Neural cell (in vitro differentiated cells): ENCODE results near the gene GPC5. TPM values are rescaled to one million over a fixed set of nuclear protein-coding genes. Genes with fewer than 3 reads are reported as not detected.

ENCODE experiments used
- H2AFZ ChIP-seq: fragments of 200-600, 300-800 bp; sonication (generic), shearing (Covaris generic); 2 replicates; pipeline ENCODE4 v1.6.0; 2014; ENCODE audit warnings: low read depth, mild to moderate bottlenecking, antibody characterized with exemption, low read length, moderate library complexity
- H3F3A ChIP-seq: fragments of 200-600 bp; shearing (Covaris generic); 2 replicates; pipeline ENCODE4 v1.6.1; 2016; ENCODE audit warnings: mild to moderate bottlenecking, moderate library complexity, mixed read lengths, antibody characterized with exemption, low read length; ENCODE audit not compliant: insufficient read depth, poor library complexity, severe bottlenecking
- H3K27ac ChIP-seq: fragments of 200-600, 300-800 bp; sonication (generic), shearing (Covaris generic); 2 replicates; pipeline ENCODE4 v1.5.1; 2014; ENCODE audit warnings: mild to moderate bottlenecking, low read length, moderate library complexity
- H3K27me3 ChIP-seq: fragments of 300-800, 200-600 bp; sonication (generic), shearing (Covaris generic); 2 replicates; pipeline ENCODE4 v1.6.0; 2014; ENCODE audit warnings: mild to moderate bottlenecking, low read depth, low read length, moderate library complexity; ENCODE audit not compliant: insufficient read depth
- H3K36me3 ChIP-seq: fragments of 300-800, 200-600 bp; sonication (generic), shearing (Covaris generic); 2 replicates; pipeline ENCODE4 v1.5.1; 2014; ENCODE audit warnings: mild to moderate bottlenecking, antibody characterized with exemption, low read length, moderate library complexity; ENCODE audit not compliant: insufficient read depth
- H3K4me2 ChIP-seq: fragments of 300-800, 200-600 bp; sonication (generic), shearing (Covaris generic); 2 replicates; pipeline ENCODE4 v1.6.0; 2014; ENCODE audit warnings: mild to moderate bottlenecking, low read length
- H3K4me3 ChIP-seq: fragments of 300-800, 200-600 bp; sonication (generic), shearing (Covaris generic); 2 replicates; pipeline ENCODE4 v1.5.1; 2014; ENCODE audit warnings: mild to moderate bottlenecking, low read length, moderate library complexity
- H3K79me2 ChIP-seq: fragments of 200-600 bp; shearing (Covaris generic); replicated peaks from 2 replicates; pipeline ENCODE4 v1.6.0; 2014; ENCODE audit warnings: mild to moderate bottlenecking, low read length, moderate library complexity; ENCODE audit not compliant: insufficient read depth
- H3K9ac ChIP-seq: fragments of 300-800, 200-600 bp; sonication (generic), shearing (Covaris generic); 2 replicates; pipeline ENCODE4 v1.6.1; 2016; ENCODE audit warnings: mild to moderate bottlenecking, low read length, mixed read lengths
- H3K9me2 ChIP-seq: fragments of 200-600 bp; shearing (Covaris generic); 2 replicates; pipeline ENCODE4 v1.6.1; 2016; ENCODE audit warnings: mild to moderate bottlenecking, low read length, mixed read lengths; ENCODE audit not compliant: insufficient read depth
- H3K9me3 ChIP-seq: fragments of 200-600, 300-800 bp; sonication (generic), shearing (Covaris generic); 2 replicates; pipeline ENCODE4 v1.6.1; 2016; ENCODE audit warnings: mild to moderate bottlenecking, mixed run types, low read length, moderate library complexity, mixed read lengths
- H4K20me1 ChIP-seq: fragments of 200-600 bp; shearing (Covaris generic); 2 replicates; pipeline ENCODE4 v1.6.1; 2016; ENCODE audit warnings: mild to moderate bottlenecking, mixed run types; ENCODE audit not compliant: insufficient read depth
- CTCF ChIP-seq: fragments of 450-650 bp; IDR thresholded peaks from 2 replicates; pipeline ENCODE4 v1.5.1; 2014; ENCODE audit warnings: antibody characterized with exemption, mild to moderate bottlenecking, moderate library complexity; ENCODE audit not compliant: poor library complexity, severe bottlenecking
- EP300 ChIP-seq: fragments of 450-650 bp; conservative IDR thresholded peaks from 2 replicates; pipeline ENCODE4 v1.6.1; 2014; ENCODE audit warnings: antibody characterized with exemption, mild to moderate bottlenecking, moderate library complexity; ENCODE audit not compliant: poor library complexity, severe bottlenecking
- EZH2 ChIP-seq: fragments of 200-600, 300-800 bp; shearing (Covaris generic), sonication (generic); IDR thresholded peaks from 2 replicates; pipeline ENCODE4 v1.6.1; 2014; ENCODE audit warnings: antibody characterized with exemption, low read length, borderline replicate concordance, mild to moderate bottlenecking; ENCODE audit not compliant: insufficient read depth, poor library complexity, severe bottlenecking
- MXI1 ChIP-seq: fragments of 450-650 bp; conservative IDR thresholded peaks from 2 replicates; pipeline ENCODE4 v1.6.1; 2014; ENCODE audit warnings: antibody characterized with exemption, mild to moderate bottlenecking; ENCODE audit not compliant: poor library complexity, severe bottlenecking
- POLR2AphosphoS5 ChIP-seq: IDR thresholded peaks from 2 replicates; pipeline ENCODE4 v1.6.1; 2012
- RAD21 ChIP-seq: fragments of 450-650 bp; conservative IDR thresholded peaks from 2 replicates; pipeline ENCODE4 v1.6.1; 2014; ENCODE audit warnings: antibody characterized with exemption, mild to moderate bottlenecking, moderate library complexity
- REST ChIP-seq: IDR thresholded peaks from 2 replicates; pipeline ENCODE4 v1.6.1; 2012; ENCODE audit warnings: borderline replicate concordance
- SMC3 ChIP-seq: fragments of 450-650 bp; conservative IDR thresholded peaks from 2 replicates; pipeline ENCODE4 v1.6.1; 2014; ENCODE audit warnings: antibody characterized with exemption, mild to moderate bottlenecking, moderate library complexity; ENCODE audit not compliant: poor library complexity
- TAF1 ChIP-seq: IDR thresholded peaks from 2 replicates; pipeline ENCODE4 v1.6.1; 2012; ENCODE audit warnings: low read depth
- polyA plus RNA-seq: library from polyadenylated mRNA; depleted of rRNA; stranded (reverse); fragments of >200 nt; gene quantifications from 2 replicates; pipeline ENCODE4 v1.2.3, GENCODE V29; 2014

Gene GPC5
- polyA plus RNA-seq, 1 donor from 2014 or later, result 5.0 TPM

GRCh38 chr13:92843549-92843948, 1445.1 kb downstream of the GPC5 start:
- H3K36me3 ChIP-seq, result no peaks in the 10 kb centered on the region
- no peaks in the 10 kb centered on the region for H3F3A ChIP-seq
- no peak overlapping the region for H3K9ac ChIP-seq
- H2AFZ ChIP-seq, result no peak overlapping the region
- TF ChIP-seq MXI1 (no peak), EP300 (no peak)
- no peaks in the 10 kb centered on the region for H3K27me3 ChIP-seq
- H3K4me3 ChIP-seq, result no peak overlapping the region
- H3K27ac ChIP-seq, result no peak overlapping the region
- no peaks in the 10 kb centered on the region for H3K9me3 ChIP-seq
- H4K20me1 ChIP-seq, result no peaks in the 10 kb centered on the region
- H3K4me2 ChIP-seq, result no peak overlapping the region
- no peaks in the 10 kb centered on the region for H3K9me2 ChIP-seq
- H3K79me2 ChIP-seq, result no peaks in the 10 kb centered on the region

GRCh38 chr13:92849381-92849780, 1451.0 kb downstream of the GPC5 start:
- Histone ChIP-seq H2AFZ (no peak overlapping the region), H3K9me2 (no peaks in the 10 kb centered on the region), H3K9me3 (no peaks in the 10 kb centered on the region), H3F3A (no peaks in the 10 kb centered on the region), H3K4me3 (no peak overlapping the region), H4K20me1 (no peaks in the 10 kb centered on the region), H3K79me2 (no peaks in the 10 kb centered on the region), H3K4me2 (no peak overlapping the region), H3K36me3 (no peaks in the 10 kb centered on the region), H3K9ac (no peak overlapping the region), H3K27me3 (no peaks in the 10 kb centered on the region), H3K27ac (no peak overlapping the region)
- no peak for TF ChIP-seq RAD21
- TF ChIP-seq EZH2, result no peak
- TF ChIP-seq MXI1, result no peak
- TF ChIP-seq EP300, result no peak
- no peak for TF ChIP-seq CTCF
- TF ChIP-seq POLR2AphosphoS5, result no peak
- TF ChIP-seq SMC3, result no peak
- no peak for TF ChIP-seq TAF1
- TF ChIP-seq REST, result no peak
